Activated T-helper 9 cell treated with anti-CD3 and anti-CD28 coated beads, Interleukin-2, amount 50 U/mL, for 16 hours (primary cell): ENCODE results near the gene SYT7.

Experiments used
- DNase-seq: peaks from one replicate; pipeline ENCODE4 v3.0.0-alpha.2; 2020; ENCODE audit warnings: low read depth

The SYT7 gene

DNA sequence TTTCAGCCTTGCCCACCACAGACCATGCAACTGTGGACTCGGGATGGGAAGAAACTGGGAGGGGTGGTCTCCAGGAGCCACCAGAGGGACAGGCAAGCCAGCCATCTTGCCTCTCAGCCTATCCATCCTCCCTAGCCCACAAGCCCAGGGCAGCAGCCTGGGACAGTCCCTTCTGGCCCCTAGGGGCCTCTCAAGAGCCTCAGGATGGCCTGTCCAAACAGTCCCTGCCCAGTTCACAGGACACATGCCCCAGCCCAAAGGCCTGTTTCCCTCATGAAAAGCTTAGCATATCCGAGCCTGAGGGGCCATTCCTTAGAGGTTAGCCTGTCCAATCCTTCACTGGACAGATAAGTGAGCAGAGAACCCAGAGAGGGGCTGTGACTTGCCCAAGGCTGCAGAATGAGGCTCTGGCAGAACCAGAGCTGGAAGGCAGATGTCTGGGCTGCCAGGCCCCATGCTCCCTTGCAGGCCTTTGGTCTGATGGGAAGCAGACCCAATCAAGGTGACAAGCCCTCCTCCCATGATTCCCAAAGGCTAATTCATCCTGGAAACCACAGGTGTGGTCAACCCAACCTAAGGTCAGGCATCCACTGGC lies 44.1 kb downstream of the SYT7 start:
- no peak for DNase-seq

- no peak for DNase-seq
Observed at GRCh38 chr11:61535998-61536675, 44.7 kb downstream of the SYT7 start.

DNA sequence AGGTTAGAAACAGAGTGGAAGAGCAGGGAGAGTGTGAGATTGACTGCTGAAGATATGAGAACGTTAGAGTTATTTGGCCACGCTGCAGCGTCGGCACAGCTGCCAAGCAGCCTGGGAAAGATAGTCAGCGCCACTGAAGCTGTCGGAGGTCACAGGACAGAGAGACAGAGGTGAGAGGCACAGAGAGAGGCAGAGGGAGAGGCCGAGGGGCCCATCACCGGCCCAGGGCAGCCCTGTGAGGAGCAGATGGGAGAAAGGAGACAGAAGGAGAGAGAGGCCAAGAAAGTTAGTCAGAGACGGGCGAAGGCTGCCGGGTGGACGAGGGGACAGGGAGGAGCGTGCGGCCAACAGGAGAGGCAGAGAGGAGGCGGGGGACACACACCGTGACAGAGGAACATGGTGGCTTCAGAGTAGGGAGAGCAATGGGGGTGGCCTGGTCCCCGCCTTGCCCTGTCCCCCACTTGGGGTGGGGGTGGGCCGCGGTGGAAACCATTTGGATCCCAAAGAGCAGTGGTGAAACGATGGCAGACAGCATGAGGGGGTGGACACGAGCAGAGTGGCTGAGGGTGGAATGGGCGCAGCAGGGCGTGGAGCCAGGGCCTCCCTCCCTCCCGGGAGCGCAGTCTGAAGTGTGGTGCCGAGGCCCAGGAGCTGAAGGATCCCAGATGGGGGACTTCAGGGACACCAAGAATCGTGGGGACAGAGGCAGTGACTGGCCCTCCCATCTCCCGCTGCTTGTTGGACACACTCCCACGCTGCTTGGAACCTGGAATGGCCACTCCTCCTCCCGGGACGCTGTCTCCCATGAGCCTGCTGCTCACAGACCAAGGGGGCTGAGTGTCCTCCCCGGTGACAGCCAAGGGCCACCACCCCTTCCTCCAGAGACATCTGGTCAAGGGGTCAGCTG lies 45.7 kb downstream of the SYT7 start:
- DNase-seq: no peak

GRCh38 chr11:61534025-61534932 lies 46.6 kb downstream of the SYT7 start:
- DNase-seq: no peak

DNA sequence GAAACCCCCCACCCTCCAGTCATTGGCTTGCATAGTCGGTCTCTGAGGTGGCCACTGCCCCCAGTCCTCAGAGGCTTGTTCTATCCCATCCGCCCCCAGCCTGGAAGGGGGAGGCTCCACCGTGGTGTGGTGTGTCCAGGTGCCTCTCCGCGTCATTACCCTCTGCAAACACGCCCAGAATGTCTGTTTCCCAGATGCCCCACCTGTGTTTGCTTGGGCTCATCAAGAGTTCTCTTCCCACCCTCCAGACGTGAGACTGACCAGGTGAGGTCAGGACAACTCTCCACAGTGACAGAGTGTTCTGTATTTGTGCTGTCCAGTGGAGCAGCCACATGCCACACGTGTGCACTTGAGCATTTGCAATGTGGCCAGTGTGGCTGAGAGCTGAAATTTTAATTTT lies 47.5 kb downstream of the SYT7 start:
- DNase-seq: no peak

GRCh38 chr11:61533039-61533375 lies 47.9 kb downstream of the SYT7 start:
- DNase-seq: no peak

DNA sequence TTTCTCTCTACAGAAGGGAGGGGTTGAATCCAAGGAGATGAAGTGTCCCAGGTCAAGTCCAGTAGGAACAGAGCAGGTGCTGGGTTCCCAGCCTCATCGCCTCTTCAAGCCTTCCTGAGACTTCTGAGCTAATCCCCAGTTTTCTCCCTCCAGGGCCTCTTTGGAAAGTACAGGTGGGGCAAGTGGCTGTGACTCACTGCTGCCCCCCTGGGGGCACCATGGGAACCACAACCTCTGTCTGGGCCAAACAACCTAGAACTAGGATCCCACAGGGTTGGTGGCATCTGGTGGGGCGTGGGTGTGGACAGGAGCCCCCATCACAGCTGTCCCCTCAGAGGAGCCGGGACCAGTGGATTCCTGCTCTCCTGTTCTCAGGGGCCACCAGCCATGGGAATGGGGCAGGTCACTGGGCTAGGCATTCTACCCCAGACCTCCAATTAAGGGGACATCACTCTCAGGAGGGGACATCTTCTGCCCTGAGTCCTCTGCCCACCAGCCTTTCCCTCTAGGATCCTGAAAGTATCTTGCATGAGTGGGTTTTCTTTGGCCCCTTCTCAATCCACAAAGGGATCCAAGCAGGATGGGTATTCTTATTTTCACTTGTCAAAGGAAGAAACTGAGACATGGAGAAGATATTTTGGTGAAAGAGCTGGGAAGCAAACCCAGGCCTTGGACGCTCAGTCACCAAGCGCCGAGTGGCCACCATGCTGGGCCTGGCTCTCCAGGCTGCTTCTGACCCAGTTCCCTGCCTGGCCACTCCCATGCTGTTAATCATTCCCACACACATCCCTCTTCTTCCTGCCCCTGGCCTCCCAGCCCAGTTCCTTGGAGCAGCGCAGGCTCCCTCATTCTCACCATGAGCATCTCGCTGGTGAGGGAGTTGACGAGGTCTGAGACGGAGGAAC lies 48.5 kb downstream of the SYT7 start:
- no peak for DNase-seq

DNA sequence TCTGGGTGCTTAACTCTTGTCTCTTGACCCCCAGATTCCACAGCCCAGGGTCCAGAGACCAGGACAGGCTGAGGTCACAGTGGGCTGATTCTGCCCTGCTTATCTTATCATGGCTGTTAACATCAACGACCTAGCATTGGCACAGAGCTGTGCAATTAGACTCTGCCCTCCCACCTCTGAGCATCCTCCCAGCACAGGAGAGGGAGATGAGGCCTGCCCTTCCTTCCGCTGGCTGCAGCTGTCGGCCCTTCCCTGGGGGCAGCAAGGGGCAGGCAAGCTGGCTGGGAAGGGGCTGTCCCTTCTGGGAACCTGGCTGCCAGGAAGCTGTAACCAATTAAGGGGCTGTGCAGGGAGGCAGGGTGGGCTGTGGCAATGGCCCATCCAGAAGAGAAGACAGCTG lies 49.8 kb downstream of the SYT7 start:
- DNase-seq: no peak

DNA sequence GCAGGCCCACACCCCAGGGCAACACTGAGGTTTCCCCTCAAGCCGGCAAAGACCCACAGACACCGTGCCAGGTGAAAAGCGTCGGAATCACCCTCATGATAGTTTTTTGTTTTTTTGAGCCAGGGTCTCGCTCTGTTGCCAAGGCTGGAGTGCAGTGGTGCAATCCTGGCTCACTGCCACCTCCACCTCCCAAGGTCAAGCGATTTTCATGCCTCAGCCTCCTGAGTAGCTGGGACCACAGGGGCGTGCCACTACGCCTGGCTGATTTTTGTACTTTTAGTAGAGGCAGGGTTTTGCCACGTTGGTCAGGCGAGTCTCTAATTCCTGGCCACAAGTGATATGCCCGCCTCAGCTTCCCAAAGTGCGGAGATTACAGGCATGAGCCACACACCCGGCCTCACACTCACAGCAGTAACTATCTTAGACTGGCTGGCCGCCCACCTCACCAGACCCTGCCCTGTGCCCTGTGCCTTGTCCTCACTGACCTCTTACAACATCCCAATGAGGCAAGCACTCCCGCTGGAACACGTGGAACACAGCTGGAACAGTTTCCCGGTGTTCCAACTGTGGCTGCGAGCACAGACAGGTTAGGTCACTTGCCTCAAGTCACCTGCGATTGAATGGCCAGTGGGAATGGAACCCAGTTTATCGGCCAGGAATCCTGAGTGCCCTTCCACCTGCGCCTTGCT lies 51.2 kb downstream of the SYT7 start:
- no peak for DNase-seq

DNA sequence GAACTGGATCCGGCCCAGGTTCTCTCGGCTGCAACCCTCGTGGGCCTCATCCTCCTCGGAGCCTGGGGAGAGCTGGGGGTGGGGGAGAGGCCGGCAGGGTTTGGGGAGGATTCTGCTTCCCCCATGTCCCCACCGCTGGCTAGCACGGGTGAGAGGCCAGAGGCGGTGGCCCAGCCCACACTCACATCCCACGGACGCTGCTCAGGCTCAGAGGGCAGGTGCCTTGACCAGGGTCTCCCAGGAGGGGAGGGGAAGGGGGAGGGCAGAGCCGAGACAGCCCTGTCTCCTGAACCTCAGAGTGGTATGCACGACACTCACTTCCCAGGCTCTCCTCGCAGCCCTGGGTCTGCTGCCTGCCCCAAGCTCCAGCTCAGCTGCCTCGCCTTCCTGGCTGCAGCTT lies 52.8 kb downstream of the SYT7 start:
- DNase-seq: no peak

DNA sequence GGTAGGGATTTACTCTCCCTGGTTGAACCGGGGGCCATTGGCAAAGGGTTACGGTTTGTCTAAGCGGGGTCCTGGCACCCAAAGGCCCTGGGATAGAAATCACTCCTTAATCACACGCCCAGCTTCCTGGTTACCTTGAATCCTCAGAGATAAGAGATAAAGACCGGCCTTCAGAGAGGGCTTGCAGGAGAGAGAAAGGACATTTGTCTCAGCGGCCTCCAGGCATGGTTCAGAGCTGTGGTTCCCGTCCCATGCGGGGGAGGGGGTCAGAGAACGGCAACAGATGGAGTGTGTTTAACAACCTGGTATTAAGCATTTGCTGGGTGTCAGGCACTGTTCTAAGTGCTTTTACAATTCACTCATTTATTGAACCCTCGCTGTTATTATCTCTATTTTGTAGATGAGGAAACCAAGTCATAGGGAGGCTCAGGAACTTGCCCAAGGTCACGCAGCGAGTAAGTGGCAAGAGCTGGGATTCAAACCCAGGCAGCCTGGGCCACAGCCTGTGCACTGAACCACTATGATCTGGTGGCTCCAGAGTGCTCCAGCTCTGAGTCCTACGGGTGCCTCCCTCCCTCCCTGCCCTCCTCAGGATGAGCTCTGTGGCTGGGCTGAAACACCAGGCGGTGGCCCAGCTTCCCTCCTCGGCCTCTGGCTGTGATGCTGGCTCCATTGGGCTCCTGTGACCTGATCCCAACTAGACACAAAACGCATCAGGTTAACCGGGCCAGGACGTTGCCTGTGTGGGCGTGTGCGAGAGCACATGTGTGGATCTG lies 53.7 kb downstream of the SYT7 start:
- no peak for DNase-seq

DNA sequence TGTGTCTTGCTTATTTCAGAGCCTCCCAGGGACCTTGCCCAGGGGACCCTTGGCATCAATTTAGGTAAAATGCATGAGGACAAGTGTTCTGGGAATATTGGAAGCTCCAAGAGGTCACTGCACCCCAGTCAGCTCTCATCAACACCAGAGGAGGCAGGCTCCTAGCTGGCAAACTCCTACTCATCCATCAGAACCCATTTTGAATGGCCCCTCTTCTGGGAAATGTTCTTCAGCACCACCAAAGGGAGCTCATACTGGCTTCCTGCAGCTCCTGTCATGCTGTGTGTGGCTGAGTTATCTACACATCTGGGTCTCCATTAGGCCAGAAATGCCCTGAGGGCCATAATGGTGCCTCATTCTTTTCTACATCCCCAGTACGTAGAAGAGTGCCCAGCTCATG lies 54.6 kb downstream of the SYT7 start:
- no peak for DNase-seq

DNA sequence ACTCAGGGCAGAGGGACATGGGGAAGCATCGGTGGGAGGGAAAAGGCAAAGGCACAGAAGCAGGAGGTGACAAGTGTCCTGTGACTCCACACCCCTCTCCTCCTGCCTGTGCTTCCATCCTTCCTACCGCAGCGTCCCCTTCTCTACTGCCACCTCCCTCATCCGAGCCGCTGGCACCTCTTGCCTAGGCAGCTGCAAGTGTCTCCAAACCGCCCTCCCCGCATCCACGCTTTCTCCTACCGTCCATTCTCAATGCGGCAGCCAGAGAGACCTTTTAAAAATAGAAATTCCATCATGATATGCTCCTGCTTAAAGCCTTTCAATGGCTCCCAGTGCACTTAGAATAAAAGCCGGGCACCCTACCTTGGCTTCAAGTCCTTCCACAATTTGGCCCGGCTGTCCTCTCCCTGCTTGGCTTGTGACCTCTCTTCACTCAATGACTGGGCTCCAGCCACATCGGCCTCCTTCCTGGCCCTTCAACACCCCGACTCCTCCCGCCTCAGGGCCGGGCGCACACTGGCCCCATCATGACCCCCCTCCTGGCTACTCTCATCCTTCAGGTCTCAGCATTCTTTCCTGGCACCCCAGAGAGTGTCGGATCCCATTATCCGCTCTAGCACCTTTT lies 55.8 kb downstream of the SYT7 start:
- no peak for DNase-seq

DNA sequence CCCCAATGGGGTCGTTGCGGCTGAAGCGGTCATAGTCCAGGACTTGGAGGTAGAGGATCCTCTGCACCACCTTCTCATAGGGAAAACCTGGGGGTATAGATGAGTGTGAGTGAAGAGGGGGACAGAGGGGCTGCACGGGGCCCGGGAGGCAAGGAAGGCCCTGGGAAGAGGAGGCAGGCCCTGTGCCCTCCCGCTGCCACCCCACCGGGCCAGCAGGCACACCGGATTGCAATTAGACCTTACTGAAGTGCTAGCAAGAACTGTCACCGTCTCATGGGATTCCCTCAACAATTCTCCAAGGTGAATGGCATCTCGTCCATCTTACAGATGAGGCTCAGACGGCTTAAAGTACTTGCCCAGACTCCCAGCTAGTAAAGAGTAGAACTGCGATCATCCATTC lies 56.4 kb downstream of the SYT7 start:
- no peak for DNase-seq

- no peak for DNase-seq
Observed at GRCh38 chr11:61522881-61523280, 58.0 kb downstream of the SYT7 start.

GRCh38 chr11:61518032-61518795 lies 62.7 kb downstream of the SYT7 start:
- no peak for DNase-seq

DNA sequence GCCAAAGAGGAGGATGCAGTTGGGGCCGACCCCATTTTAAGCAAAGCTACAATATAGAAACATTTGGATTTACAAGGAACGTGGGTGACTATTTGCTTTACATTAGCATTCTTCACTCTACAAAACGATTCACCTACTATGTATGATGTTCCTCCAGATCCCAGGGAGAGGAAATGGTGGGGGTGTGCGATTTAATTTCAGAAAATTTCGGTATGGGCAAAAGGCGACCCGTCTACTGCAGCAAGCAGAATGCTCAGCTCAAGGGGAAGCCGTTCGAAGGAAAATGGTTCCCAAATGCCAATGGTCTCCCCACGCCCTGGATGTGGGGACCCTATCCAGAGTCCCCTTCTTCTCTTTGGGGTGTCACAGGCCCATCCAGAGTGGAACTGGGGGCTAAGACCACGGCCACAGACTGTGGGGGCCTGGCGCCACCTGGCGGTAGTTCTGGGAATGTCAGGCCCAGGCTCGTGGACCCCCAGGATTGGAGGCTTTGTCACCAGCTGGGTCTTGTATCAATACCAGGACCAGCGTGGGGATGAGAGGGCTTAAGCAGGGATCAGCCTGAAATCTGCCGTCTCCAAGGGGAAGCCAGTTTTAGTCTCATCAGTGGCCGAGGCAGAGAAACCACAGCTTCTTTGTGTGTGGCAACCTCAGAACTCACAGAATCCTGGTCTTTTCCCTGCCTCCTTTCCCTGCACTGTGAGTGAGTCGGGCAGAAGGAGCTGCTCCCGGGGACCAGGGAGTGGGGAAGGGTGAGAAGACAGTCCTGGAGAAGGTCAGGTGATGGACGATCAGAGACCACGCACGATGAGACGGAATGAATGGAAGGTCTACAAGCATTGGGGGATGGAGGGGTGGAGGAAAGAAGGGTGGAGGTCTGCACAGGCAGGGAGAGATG lies 64.0 kb downstream of the SYT7 start:
- DNase-seq: peak; percentile 33
